ENCODE results near the gene ANO3. TPM values are rescaled to one million over a fixed set of nuclear protein-coding genes. Genes with fewer than 3 reads are reported as not detected.

ANO3 gene
- total and polyA plus RNA-seq, 2 of the 8 experiments (the other 6 are each of a cell fraction or from before 2014, with no cell fraction given) = not detected

- TF ChIP-seq, protein P1, sequence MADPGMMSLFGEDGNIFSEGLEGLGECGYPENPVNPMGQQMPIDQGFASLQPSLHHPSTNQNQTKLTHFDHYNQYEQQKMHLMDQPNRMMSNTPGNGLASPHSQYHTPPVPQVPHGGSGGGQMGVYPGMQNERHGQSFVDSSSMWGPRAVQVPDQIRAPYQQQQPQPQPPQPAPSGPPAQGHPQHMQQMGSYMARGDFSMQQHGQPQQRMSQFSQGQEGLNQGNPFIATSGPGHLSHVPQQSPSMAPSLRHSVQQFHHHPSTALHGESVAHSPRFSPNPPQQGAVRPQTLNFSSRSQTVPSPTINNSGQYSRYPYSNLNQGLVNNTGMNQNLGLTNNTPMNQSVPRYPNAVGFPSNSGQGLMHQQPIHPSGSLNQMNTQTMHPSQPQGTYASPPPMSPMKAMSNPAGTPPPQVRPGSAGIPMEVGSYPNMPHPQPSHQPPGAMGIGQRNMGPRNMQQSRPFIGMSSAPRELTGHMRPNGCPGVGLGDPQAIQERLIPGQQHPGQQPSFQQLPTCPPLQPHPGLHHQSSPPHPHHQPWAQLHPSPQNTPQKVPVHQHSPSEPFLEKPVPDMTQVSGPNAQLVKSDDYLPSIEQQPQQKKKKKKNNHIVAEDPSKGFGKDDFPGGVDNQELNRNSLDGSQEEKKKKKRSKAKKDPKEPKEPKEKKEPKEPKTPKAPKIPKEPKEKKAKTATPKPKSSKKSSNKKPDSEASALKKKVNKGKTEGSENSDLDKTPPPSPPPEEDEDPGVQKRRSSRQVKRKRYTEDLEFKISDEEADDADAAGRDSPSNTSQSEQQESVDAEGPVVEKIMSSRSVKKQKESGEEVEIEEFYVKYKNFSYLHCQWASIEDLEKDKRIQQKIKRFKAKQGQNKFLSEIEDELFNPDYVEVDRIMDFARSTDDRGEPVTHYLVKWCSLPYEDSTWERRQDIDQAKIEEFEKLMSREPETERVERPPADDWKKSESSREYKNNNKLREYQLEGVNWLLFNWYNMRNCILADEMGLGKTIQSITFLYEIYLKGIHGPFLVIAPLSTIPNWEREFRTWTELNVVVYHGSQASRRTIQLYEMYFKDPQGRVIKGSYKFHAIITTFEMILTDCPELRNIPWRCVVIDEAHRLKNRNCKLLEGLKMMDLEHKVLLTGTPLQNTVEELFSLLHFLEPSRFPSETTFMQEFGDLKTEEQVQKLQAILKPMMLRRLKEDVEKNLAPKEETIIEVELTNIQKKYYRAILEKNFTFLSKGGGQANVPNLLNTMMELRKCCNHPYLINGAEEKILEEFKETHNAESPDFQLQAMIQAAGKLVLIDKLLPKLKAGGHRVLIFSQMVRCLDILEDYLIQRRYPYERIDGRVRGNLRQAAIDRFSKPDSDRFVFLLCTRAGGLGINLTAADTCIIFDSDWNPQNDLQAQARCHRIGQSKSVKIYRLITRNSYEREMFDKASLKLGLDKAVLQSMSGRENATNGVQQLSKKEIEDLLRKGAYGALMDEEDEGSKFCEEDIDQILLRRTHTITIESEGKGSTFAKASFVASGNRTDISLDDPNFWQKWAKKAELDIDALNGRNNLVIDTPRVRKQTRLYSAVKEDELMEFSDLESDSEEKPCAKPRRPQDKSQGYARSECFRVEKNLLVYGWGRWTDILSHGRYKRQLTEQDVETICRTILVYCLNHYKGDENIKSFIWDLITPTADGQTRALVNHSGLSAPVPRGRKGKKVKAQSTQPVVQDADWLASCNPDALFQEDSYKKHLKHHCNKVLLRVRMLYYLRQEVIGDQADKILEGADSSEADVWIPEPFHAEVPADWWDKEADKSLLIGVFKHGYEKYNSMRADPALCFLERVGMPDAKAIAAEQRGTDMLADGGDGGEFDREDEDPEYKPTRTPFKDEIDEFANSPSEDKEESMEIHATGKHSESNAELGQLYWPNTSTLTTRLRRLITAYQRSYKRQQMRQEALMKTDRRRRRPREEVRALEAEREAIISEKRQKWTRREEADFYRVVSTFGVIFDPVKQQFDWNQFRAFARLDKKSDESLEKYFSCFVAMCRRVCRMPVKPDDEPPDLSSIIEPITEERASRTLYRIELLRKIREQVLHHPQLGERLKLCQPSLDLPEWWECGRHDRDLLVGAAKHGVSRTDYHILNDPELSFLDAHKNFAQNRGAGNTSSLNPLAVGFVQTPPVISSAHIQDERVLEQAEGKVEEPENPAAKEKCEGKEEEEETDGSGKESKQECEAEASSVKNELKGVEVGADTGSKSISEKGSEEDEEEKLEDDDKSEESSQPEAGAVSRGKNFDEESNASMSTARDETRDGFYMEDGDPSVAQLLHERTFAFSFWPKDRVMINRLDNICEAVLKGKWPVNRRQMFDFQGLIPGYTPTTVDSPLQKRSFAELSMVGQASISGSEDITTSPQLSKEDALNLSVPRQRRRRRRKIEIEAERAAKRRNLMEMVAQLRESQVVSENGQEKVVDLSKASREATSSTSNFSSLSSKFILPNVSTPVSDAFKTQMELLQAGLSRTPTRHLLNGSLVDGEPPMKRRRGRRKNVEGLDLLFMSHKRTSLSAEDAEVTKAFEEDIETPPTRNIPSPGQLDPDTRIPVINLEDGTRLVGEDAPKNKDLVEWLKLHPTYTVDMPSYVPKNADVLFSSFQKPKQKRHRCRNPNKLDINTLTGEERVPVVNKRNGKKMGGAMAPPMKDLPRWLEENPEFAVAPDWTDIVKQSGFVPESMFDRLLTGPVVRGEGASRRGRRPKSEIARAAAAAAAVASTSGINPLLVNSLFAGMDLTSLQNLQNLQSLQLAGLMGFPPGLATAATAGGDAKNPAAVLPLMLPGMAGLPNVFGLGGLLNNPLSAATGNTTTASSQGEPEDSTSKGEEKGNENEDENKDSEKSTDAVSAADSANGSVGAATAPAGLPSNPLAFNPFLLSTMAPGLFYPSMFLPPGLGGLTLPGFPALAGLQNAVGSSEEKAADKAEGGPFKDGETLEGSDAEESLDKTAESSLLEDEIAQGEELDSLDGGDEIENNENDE (IDR thresholded peaks at IDR 0.05; ENCODE audit: insufficient replicate concordance, low read length) = no peak
- no peak for TF ChIP-seq SP2 (IDR thresholded peaks at IDR 0.05; ENCODE audit: low read length)
- TF ChIP-seq HDAC6 (IDR thresholded peaks at IDR 0.05; ENCODE audit: low read depth, low read length) = no peak
- TF ChIP-seq, protein P2, sequence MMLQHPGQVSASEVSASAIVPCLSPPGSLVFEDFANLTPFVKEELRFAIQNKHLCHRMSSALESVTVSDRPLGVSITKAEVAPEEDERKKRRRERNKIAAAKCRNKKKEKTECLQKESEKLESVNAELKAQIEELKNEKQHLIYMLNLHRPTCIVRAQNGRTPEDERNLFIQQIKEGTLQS (IDR thresholded peaks at IDR 0.05; ENCODE audit: insufficient read depth, low read depth, low read length) = no peak
Observed at GRCh38 chr11:26348776-26349175, 16.8 kb downstream of the ANO3 start (continued).
